Osteocyte (in vitro differentiated cells): ENCODE results near the gene TMEM147. TPM values are rescaled to one million over a fixed set of nuclear protein-coding genes. Genes with fewer than 3 reads are reported as not detected.

ENCODE experiments used
- DNase-seq: peaks from one replicate; pipeline ENCODE4 v3.0.0; 2021; ENCODE audit warnings: mixed read lengths; ENCODE audit not compliant: unreplicated experiment; ENCODE audit errors: extremely low spot score
- H3K27ac Mint-ChIP-seq: one replicate; pipeline ENCODE4 v1.8.0; 2021; ENCODE audit warnings: mild to moderate bottlenecking, mixed read lengths; ENCODE audit not compliant: unreplicated experiment
- H3K27me3 Mint-ChIP-seq: one replicate; pipeline ENCODE4 v1.8.0; 2021; ENCODE audit warnings: mixed read lengths; ENCODE audit not compliant: unreplicated experiment
- H3K36me3 Mint-ChIP-seq: one replicate; pipeline ENCODE4 v1.8.0; 2021; ENCODE audit warnings: mixed read lengths; ENCODE audit not compliant: unreplicated experiment
- H3K4me1 Mint-ChIP-seq: one replicate; pipeline ENCODE4 v1.8.0; 2021; ENCODE audit warnings: mixed read lengths; ENCODE audit not compliant: unreplicated experiment
- H3K4me3 Mint-ChIP-seq: one replicate; pipeline ENCODE4 v1.8.0; 2021; ENCODE audit warnings: mild to moderate bottlenecking, moderate library complexity, mixed read lengths; ENCODE audit not compliant: unreplicated experiment
- H3K9me3 Mint-ChIP-seq: one replicate; pipeline ENCODE4 v1.8.0; 2021; ENCODE audit warnings: mixed read lengths; ENCODE audit not compliant: unreplicated experiment
- CTCF ChIP-seq: fragments of 200-600 bp; sonication (generic); IDR thresholded peaks from 2 replicates; pipeline ENCODE4 v1.5.0; 2021; ENCODE audit warnings: antibody characterized with exemption, mild to moderate bottlenecking, moderate library complexity
- total RNA-seq: library from RNA; stranded (reverse); gene quantifications from 2 replicates; pipeline ENCODE4 v1.2.1, GENCODE V29; 2021

The TMEM147 gene
- total RNA-seq, 1 donor from 2014 or later, result 110 TPM

GRCh38 chr19:35528218-35529038 is 17.0 kb upstream of the TMEM147 start, which contains the start of gene SBSN:
SBSN (minus strand) TSS chr19:35528311; CDS start chr19:35528281, 30 bp downstream.
- Mint-ChIP-seq H3K27me3 (peaks cover 12% of the 10 kb centered on the region), H3K9me3 (no peaks in the 10 kb centered on the region), H3K4me1 (no peaks in the 10 kb centered on the region), H3K27ac (no peak within 1 kb of the TSS), H3K4me3 (no peak within 1 kb of the TSS), H3K36me3 (no peaks in the 10 kb centered on the region)
- DNase-seq, result no peak
- TF ChIP-seq CTCF, result no peak

DNA sequence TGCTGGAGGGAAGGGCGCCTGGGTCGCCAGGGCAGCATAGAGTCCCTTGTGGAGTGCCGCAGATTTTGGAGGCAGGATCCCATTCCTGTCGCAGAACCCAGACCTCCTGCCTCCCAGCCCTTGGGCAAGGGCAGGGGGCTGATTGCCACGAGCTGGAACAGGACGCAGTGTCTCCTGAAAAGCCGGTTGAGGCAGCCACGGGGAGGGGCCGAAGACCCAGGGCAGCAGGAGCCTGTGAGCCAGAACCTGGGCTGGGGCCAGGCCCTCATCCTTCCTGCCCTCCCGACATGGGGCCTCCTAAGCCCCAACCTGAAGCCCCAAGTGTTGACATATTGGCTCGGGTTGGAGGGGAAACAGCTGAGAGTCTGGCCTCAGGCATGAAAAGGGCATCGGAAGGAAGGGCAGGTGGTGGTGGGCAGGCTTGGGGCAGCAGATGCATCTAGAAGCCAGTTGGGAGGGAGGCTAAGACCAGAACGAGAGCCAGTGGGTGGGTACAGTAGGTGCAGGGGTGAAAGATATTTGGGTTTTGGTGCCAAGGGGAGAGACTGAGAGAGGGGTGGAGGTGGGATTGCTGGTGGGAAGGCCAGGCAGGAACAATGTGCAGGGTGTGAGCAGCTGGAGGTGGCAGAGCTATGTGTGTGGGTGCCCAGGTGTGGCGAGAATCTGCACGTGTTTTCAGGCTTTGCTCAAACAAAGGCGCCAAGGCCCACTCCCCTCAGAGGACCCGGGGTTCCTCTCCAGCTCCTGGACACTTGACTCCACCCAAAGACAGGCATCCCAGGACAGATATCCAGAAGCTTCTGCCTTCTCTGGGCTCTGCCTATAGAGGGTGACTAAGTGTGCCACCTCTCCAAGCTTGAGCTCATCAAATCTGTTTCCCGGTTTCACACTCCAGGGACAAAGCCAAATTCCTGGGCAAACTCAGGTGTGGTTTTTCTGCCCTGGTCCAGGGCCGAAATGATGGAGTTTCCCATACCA is 15.9 kb upstream of the TMEM147 start:
- no peak for TF ChIP-seq CTCF
- H3K4me3 Mint-ChIP-seq, result no peak overlapping the region
- no peak for DNase-seq

GRCh38 chr19:35531291-35531690 is 14.1 kb upstream of the TMEM147 start:
- no peaks in the 10 kb centered on the region for H3K36me3 Mint-ChIP-seq
- no peaks in the 10 kb centered on the region for H3K4me1 Mint-ChIP-seq
- H3K27ac Mint-ChIP-seq, result no peak overlapping the region
- no peak for TF ChIP-seq CTCF
- H3K9me3 Mint-ChIP-seq, result no peaks in the 10 kb centered on the region
- H3K27me3 Mint-ChIP-seq, result peaks cover 6% of the 10 kb centered on the region
- DNase-seq, result no peak
- no peak overlapping the region for H3K4me3 Mint-ChIP-seq

More for the DNA sequence above, 15.9 kb upstream of the TMEM147 start:
- no peaks in the 10 kb centered on the region for H3K36me3 Mint-ChIP-seq
- no peaks in the 10 kb centered on the region for H3K4me1 Mint-ChIP-seq
- H3K27ac Mint-ChIP-seq, result no peak overlapping the region
- H3K9me3 Mint-ChIP-seq, result no peaks in the 10 kb centered on the region
- H3K27me3 Mint-ChIP-seq, result peaks cover 7% of the 10 kb centered on the region

GRCh38 chr19:35533201-35533821 is 12.1 kb upstream of the TMEM147 start, which contains the start of gene GAPDHS:
GAPDHS (plus strand) TSS chr19:35533456; CDS start chr19:35533528, 72 bp downstream.
- no peak for TF ChIP-seq CTCF
- Mint-ChIP-seq H3K27me3 (peaks cover 6% of the 10 kb centered on the region), H3K27ac (no peak within 1 kb of the TSS), H3K9me3 (no peaks in the 10 kb centered on the region), H3K4me3 (no peak within 1 kb of the TSS), H3K4me1 (no peaks in the 10 kb centered on the region), H3K36me3 (no peaks in the 10 kb centered on the region)
- no peak for DNase-seq
